Bronchial epithelial cell (primary cell): ENCODE data around the gene FIBCD1. TPM values are rescaled to one million over a fixed set of nuclear protein-coding genes. Genes with fewer than 3 reads are reported as not detected.

Experiments used
- DNase-seq: peaks from one replicate; pipeline ENCODE4 v3.0.0-alpha.2; 2010; ENCODE audit warnings: low read depth
- FAIRE-seq: peaks from 2 replicates; lab custom pipeline; 2011; peaks lifted over from hg19 to GRCh38; lab: Jason Lieb, UNC
- H3K27me3 ChIP-seq: 2 replicates; pipeline ENCODE4 v1.5.1; 2011; ENCODE audit warnings: low read length; ENCODE audit not compliant: control insufficient read depth, insufficient read depth
- H3K36me3 ChIP-seq: 2 replicates; pipeline ENCODE4 v1.5.1; 2011; ENCODE audit warnings: low read length; ENCODE audit not compliant: control insufficient read depth, insufficient read depth
- H3K4me3 ChIP-seq: 2 replicates; pipeline ENCODE4 v1.5.1; 2011; ENCODE audit warnings: mild to moderate bottlenecking, low read depth, low read length, control low read depth
- CTCF ChIP-seq: IDR thresholded peaks from 2 replicates; pipeline ENCODE4 v1.5.1; 2011; ENCODE audit warnings: mild to moderate bottlenecking, moderate library complexity, low read length, control low read depth, inconsistent platforms; ENCODE audit not compliant: insufficient read depth, severe bottlenecking
- total RNA-seq: library from RNA; depleted of rRNA; stranded (reverse); fragments of >200 nt; gene quantifications from 2 replicates; pipeline ENCODE4 v1.2.1, GENCODE V29; 2014

Gene FIBCD1
- total RNA-seq, 1 donor from 2014 or later = 0.26 TPM

DNA sequence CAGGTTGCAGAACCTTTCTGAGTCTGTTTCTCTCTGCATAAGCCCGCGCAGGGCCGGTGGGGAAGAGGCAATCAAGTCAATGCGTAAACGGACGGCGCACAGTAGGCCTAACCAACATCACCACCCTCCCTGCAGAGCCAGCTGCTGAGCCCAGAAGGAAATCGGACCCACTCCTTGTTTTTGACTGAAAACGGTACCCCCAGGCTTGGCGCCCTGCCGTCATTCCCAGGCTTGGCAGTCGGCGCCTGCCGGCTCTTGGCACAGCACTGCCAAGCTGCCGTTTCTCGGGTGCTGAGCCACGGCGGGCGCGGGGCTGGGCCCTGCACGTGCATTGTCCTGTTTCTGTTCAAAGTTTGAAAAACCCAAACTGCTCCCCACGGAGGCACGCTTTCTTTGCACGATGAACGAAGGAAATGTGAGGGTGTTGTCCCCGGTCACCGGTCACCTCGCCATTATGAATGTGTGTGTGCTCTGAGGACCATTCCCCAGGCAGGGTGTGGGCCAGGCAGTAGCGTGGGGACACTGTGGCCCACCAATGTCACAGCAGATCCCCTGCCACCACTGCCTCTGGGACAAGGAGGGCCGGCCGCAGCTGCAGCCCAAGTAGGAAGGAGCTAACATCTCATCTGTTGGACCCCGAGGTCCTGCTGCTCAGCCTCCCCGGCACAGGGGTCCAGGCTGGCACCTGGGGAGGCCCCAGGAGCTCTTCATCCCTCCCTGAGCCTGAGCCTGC, 20.1 kb downstream of the FIBCD1 start:
- no peak for DNase-seq
- peaks cover 18% of the 10 kb centered on the region for H3K27me3 ChIP-seq
- H3K4me3 ChIP-seq = no peak overlapping the region
- no peak for FAIRE-seq
- TF ChIP-seq CTCF = no peak
- H3K36me3 ChIP-seq = no peaks in the 10 kb centered on the region

DNA sequence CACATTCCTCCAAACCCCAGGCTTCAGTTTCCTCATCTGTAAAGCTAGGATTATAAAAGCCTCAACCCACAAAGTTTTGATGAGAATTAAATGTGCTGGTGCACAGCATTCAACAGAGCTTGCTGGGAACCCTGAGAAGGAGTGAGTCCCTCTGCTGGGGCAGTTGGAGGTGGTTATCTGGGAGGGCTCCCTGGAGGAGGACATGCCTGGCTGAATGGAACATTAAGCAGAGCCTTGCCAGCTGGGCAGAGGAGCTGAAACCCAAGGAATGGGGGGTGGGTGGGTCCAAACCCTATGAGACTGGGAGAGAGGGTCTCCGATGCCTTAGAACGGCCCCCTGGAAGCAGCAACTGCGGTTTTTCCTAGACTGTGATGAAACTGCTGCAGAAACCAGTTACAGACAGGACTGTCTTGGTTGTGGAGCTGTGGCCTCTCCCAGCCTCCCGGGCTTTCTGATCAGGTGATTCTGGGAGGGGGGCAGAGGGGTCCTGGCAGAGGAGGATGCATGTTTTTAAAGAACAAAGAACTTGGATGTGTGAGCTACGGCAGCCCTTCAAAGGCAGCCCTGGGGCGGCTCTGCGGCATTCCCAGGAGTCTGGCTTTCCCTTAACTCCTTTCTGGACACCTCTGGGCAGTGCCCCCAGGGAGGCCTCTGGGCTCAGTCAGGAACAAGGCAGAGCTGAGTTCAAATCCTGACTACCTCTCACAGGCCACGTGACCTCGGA, 20.8 kb downstream of the FIBCD1 start:
- peaks cover 16% of the 10 kb centered on the region for H3K27me3 ChIP-seq
- TF ChIP-seq CTCF = no peak
- H3K36me3 ChIP-seq = no peaks in the 10 kb centered on the region
- FAIRE-seq (no peak), DNase-seq (no peak)
- no peak overlapping the region for H3K4me3 ChIP-seq

- no peak overlapping the region for H3K4me3 ChIP-seq
Observed at GRCh38 chr9:130917168-130917960, 21.7 kb downstream of the FIBCD1 start.

DNA sequence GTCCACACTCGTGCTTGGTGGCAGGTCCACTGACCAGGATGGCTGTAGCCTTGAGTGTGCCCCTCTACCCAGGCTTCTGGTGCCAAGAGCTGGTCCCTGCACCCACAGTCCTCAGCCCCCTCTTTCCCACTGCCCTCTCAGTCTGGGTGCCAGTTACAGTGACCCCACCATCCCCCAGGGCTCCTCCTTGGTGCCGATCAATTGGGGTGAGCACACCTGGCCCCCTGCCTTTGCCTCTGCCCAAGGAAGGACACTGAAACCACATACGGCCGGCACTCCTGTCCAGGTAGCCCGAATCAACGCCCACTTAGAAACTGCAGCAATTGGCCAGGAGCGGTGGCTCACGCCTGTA, 24.0 kb downstream of the FIBCD1 start:
- FAIRE-seq (no peak), DNase-seq (no peak)
- no peak overlapping the region for H3K4me3 ChIP-seq
- TF ChIP-seq CTCF = no peak
- H3K27me3 ChIP-seq = peaks cover 8% of the 10 kb centered on the region
- no peaks in the 10 kb centered on the region for H3K36me3 ChIP-seq

More at GRCh38 chr9:130917168-130917960, 21.7 kb downstream of the FIBCD1 start:
- H3K36me3 ChIP-seq = no peaks in the 10 kb centered on the region
- FAIRE-seq (no peak), DNase-seq (no peak)
- TF ChIP-seq CTCF = no peak
- peaks cover 12% of the 10 kb centered on the region for H3K27me3 ChIP-seq

DNA sequence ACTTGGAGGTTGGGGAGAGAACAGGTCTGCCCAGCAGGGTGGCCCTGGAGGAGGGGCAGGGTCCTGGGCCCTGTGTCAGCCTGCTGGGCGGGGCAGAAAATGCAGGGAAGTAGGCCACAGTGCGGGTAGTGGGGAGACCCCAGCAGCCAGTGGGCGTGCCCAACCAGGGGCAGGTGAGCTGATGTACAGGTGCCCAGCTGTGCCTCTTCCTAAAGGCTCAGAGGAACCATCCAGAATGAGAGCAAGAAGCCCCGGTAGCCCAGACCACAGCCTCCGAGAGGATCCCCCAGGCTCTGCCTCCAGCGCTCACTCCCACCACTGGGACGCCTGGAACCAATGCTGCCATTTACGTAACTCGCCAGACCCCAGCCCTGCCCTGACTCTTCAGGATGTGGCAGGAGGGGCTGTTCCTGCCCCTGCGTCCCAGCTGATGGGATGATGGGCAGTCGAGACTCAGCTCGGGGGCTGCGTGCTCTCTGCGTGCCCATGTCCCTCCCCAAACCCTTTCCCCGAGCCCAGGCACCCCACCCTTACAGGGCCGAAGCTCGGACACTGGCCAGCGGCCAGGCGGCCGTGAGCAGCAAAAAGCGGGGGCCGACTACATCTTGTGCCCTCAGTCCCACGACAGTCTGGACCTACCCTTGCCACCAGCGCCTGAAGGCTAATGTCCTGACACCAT, 24.5 kb downstream of the FIBCD1 start:
- FAIRE-seq (no peak), DNase-seq (no peak)
- no peak for TF ChIP-seq CTCF
- H3K27me3 ChIP-seq = peaks cover 7% of the 10 kb centered on the region
- no peak overlapping the region for H3K4me3 ChIP-seq
- no peaks in the 10 kb centered on the region for H3K36me3 ChIP-seq
